ENCODE measurements around the gene COMMD1.

- no peak for TF ChIP-seq POLR2AphosphoS5 (IDR thresholded peaks at IDR 0.05)
- no peak for TF ChIP-seq CTCF (IDR thresholded peaks at IDR 0.05)
- TF ChIP-seq POLR2A (IDR thresholded peaks at IDR 0.05): no peak
These were observed 196.4 kb downstream of the COMMD1 start for GRCh38 chr2:62101886-62102285.
